LNCaP clone FGC (cell line): ENCODE measurements around the gene MAPK1.

Experiments used
- DNase-seq: peaks from one replicate; pipeline ENCODE4 v3.0.0-alpha.2; 2011; ENCODE audit warnings: low read depth
- H3K4me3 ChIP-seq: 2 replicates; pipeline ENCODE4 v1.5.1; 2011; ENCODE audit warnings: mild to moderate bottlenecking, low read depth, low read length, control low read depth
- TF ChIP-seq, protein P1 (sequence below): IDR thresholded peaks from 2 replicates; pipeline ENCODE4 v1.5.1; 2012; ENCODE audit warnings: mild to moderate bottlenecking; ENCODE audit not compliant: control insufficient read depth, insufficient read depth; ENCODE audit errors: extremely low read depth

Gene MAPK1

DNA sequence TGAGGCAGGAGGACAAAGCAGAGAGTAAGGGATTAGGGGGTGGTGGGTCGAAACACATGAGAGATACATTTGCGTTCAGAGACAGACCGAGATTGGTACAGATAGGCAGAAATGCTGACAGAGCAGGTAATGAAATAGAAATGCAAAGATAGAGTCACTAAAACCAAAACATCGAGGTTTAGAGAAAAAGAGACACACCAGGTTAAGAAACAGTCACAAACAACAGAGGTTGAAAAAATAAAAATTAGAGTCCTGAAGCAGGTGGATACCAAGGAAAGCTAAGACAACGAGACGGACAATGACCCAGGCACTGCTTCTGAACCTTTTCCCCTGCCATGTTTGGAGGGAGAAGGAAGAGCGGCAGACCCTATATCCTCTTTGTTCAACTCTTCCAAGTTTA, 1.2 kb upstream of the MAPK1 start:
- TF ChIP-seq, protein P1, sequence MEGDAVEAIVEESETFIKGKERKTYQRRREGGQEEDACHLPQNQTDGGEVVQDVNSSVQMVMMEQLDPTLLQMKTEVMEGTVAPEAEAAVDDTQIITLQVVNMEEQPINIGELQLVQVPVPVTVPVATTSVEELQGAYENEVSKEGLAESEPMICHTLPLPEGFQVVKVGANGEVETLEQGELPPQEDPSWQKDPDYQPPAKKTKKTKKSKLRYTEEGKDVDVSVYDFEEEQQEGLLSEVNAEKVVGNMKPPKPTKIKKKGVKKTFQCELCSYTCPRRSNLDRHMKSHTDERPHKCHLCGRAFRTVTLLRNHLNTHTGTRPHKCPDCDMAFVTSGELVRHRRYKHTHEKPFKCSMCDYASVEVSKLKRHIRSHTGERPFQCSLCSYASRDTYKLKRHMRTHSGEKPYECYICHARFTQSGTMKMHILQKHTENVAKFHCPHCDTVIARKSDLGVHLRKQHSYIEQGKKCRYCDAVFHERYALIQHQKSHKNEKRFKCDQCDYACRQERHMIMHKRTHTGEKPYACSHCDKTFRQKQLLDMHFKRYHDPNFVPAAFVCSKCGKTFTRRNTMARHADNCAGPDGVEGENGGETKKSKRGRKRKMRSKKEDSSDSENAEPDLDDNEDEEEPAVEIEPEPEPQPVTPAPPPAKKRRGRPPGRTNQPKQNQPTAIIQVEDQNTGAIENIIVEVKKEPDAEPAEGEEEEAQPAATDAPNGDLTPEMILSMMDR = no peak
- DNase-seq = no peak
- no peak overlapping the region for H3K4me3 ChIP-seq

DNA sequence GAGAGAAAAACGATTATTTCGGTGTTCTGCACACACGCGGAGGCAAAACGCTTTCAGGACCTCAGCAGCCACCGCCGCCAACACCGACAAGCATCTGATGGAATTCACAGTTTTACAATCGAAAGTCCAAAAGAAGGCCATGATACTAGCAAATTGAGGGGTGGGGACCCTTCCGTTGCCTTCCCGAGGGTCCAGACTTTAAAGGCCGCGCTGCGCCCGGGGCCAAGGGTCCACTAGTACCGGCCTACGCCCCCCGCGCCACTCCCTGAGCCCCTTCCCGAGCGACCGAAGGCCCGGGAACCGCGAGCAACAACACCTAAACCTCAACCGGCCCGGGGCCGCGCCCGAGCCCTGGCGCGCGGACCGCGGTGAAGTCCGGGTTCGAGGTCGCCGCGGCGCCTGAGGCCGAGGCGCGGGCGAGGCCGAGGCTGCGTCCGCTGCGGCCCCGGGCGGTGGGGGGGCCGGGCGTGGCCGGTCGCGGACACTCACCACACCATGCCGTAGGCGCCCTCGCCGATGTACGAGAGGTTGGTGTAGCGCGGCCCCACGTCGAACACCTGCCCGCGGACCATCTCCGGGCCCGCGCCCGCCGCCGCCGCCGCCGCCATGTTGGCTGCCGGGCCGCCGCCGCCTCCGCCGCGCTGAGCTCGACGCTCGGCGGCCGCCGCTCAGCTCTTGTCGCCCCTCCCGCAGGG, 465 bp downstream of the MAPK1 start:
- peak overlapping the region; percentile 92 for H3K4me3 ChIP-seq
- TF ChIP-seq, protein P1 = no peak
- DNase-seq = no peak

DNA sequence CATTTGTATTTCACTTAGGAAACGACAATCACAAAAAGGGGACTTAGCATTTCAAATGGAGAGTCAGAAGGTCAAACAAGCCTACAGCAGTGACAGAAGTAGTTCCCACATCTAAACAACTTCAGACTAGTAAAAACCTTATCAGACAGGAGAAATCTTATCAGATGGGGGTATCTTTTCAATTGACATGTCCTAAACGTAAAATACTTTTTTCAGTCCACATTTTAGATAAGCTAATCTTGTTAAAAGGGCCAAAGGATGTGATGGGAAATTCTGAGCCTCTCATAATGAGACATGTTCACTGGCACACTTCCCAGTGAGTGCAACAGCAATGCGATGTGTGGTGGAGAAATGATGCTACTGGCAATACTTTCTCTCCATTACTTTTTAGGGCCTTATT, 2.4 kb downstream of the MAPK1 start:
- no peak overlapping the region for H3K4me3 ChIP-seq
- TF ChIP-seq, protein P1 = no peak
- no peak for DNase-seq

DNA sequence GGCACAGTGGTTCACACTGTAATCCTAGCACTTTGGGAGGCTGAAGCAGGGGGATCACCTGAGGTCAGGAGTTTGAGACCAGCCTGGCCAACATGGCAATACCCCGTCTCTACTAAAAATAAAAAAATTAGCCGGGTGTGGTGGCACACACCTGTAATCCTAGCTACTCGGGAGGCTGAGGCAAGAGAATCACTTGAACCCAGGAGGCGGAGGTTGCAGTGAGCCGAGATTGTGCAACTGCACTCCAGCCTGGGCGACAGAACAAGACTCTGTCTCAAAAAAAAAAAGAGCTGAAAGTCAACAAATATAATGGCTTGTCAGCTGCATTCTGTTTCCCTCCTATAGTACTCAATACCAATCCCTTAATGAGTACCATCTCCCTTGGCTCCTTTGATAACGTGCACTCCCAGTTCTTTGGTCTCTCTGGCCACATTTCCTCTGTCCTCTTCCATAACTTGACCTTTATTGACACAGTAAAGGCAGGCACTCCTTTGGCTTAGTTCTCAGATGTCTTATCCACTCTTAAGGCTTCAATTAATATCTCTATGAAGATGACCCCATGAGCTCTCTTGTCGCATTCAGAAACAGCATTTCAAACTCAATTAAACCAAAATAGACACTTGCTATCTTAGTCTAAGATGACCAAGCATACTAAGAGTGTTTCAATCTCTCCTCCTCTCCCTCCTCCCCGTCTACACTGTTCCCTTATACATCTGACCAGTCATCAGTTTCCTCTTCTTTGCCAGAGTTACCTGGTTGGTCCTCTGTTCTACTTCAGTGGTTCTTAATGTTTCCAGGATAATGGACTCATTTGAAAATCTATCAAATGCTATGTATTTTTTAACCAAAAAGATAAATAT, 4.8 kb downstream of the MAPK1 start:
- no peak for DNase-seq
- TF ChIP-seq, protein P1 = no peak
- no peak overlapping the region for H3K4me3 ChIP-seq

DNA sequence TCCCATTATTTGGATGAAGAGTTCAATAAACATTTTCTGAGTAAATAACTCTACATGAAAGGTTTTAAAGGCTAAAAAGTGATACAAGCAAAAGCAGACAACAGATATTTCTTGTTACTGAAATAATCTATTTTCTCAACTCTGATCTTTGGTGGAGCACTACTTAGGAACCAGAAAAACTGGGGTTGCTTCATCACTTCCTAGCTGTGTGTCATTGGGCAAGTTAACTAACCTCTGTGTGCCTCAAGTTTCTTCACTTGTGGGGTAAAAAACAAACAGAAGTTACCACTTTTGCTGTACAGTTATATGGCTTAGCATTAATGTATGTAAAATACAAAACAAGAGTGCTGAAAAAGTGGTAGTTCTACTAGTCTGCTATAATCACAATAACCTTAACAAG, 5.6 kb downstream of the MAPK1 start:
- TF ChIP-seq, protein P1 = no peak
- no peak overlapping the region for H3K4me3 ChIP-seq
- no peak for DNase-seq

DNA sequence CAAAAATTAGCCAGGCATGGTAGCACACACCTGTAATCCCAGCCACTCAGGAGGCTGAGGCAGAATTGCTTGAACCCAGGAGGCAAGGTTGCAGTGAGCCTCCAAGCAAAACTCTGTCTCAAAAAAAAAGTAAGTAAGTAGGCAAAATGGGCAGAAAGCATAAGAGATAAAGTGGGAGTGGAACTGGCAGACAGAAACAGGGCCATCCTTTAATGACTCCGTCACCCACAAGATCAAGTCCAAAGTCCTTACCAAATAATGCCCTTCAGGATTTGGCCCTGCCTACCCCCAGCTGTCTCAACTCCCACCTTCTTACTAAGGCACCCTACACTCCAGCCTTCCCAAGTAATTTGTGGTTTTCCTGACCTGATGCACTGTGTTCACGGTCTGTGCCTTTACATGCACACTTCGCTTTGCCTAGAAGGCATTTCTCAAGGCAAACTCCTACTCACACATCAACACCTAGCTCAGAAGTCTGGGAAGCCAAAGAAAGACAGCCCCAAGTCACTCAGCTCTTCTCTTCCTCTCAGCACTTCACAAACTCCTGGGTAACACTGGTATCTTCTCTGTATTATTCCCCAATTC, 6.1 kb downstream of the MAPK1 start:
- TF ChIP-seq, protein P1 = no peak
- no peak overlapping the region for H3K4me3 ChIP-seq
- DNase-seq = no peak
